Measurements from ENCODE around the gene ST6GALNAC6.

Gene ST6GALNAC6

DNA sequence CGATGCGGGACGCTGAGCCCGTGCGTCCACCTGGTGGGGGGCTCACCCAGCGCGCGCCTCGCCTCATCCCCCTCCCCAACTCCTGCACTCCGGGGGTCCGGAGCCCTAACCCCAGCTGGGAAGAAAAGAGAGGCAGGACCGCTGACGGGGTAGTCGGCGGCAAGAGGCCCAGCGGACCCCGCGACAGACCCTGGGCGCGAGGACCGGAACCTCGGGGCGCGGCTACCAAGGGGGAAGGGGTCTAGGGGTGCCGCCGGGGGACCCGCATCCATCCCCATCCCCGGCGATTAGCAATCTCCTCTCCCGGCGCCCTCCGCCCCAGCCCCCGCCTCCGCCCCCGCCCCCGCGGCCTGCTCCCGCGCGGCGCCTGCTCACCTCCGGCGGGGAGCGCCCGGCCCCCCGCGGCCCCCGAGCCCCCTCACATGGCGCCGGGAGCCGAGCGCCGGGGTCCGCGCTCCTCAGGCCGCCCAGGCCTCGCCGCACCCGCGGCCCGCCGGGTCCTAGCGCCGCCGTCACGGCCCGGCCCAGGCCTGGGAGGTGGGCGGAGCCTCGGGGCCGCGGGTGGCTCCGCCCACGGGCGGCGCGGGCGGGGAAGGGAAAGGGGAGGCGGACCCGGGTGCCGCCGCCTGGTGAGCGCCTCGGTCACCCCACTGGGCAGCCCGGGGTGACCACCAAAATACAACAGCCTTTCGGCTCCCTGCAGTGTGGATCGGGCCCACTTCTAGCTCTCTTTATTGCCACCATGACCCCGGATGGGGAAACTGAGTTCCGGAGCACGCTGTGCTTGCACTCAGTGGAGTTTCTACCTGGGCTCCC lies at the start of gene ST6GALNAC6:
Gene ST6GALNAC6 (minus strand): TSS at position 476 of the 816 bp plus-strand sequence. CDS start 1,622 bp downstream, outside the sequence.
- H3K36me3 Mint-ChIP-seq (ENCODE audit: low read depth): peaks cover 51% of the 10 kb centered on the region
- no peaks in the 10 kb centered on the region for H3K27me3 Mint-ChIP-seq (ENCODE audit: low read depth)
- peaks cover 12% of the 10 kb centered on the region for H3K9me3 Mint-ChIP-seq
- peak; percentile 77 for DNase-seq (ENCODE audit: low spot score)
- peaks cover 23% of the 10 kb centered on the region for H3K4me1 Mint-ChIP-seq (ENCODE audit: low read depth)
- peak within 1 kb of the TSS; percentile 89 for H3K27ac Mint-ChIP-seq
- H3K4me3 Mint-ChIP-seq: peak within 1 kb of the TSS; percentile 90

DNA sequence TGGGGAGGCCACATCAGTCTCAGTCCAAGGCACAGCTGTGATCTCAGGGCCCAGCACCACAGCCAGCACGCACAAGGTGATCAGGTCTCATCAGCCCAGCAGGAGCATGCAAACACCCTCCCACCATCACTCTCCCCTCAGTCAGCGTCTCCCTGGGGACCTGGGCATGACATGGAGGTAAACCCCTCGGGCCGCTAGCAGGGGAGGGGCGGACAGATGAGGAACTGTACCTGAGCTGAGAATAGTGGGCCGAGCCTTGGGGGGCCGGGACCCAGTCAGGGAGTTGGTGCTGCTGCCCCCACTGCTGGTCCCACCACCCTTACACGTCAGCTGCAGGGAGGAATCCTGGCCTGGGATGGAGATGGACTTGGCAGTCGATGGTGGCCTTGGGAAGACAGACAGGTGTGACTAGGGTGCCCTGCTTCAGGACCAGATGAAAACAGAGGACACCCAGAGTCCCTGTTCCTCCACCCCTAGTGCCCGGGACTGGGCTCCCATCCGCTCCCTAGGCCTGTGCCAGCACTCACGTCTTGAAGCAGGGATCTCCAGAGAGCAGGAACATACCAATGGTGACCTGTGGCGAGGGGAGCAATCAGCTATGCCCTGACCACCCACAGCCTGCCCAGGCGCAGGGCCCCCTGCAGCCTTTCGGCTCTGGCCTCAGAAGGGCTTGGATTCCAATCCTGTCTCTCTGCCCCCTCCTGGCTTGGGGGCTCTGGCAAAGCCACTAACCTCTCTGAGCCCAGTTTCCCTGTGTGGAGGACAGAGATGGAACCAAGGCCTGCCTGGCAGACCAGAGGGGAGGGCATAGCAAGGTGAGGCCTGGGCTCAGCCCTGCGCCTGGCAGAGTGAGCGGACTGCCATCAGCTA lies 48.7 kb upstream of the ST6GALNAC6 start:
- H3K27me3 Mint-ChIP-seq (ENCODE audit: low read depth): no peaks in the 10 kb centered on the region
- no peaks in the 10 kb centered on the region for H3K9me3 Mint-ChIP-seq
- H3K27ac Mint-ChIP-seq: peak overlapping the region; percentile 26
- DNase-seq (ENCODE audit: low spot score): no peak
- H3K36me3 Mint-ChIP-seq (ENCODE audit: low read depth): peaks cover 53% of the 10 kb centered on the region
- H3K4me3 Mint-ChIP-seq: no peak overlapping the region
- peaks cover 34% of the 10 kb centered on the region for H3K4me1 Mint-ChIP-seq (ENCODE audit: low read depth)

DNA sequence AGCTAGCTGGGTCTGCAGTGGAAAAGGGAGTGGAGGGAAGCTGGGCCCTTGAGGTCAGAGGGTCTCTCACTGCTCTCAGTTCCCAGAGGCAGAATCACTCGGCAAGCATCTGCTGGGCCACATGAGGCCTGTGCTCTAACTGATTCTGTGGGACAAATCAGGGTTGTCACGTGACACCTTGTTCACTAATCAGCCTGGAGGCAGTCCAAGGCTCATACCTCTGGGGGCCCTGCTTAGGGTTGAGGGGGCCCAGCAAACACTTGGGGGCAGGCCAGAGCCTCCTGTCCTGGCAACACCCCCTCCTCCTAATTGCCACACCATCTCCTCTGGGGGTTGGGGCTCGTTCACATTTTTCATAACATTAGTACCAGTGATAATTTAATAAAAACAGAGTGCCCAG lies 47.3 kb upstream of the ST6GALNAC6 start:
- Mint-ChIP-seq H3K4me1 (ENCODE audit: low read depth) (peaks cover 33% of the 10 kb centered on the region), H3K27ac (no peak overlapping the region), H3K27me3 (ENCODE audit: low read depth) (no peaks in the 10 kb centered on the region), H3K36me3 (ENCODE audit: low read depth) (peaks cover 64% of the 10 kb centered on the region), H3K4me3 (no peak overlapping the region), H3K9me3 (no peaks in the 10 kb centered on the region)
- DNase-seq (ENCODE audit: low spot score): no peak

DNA sequence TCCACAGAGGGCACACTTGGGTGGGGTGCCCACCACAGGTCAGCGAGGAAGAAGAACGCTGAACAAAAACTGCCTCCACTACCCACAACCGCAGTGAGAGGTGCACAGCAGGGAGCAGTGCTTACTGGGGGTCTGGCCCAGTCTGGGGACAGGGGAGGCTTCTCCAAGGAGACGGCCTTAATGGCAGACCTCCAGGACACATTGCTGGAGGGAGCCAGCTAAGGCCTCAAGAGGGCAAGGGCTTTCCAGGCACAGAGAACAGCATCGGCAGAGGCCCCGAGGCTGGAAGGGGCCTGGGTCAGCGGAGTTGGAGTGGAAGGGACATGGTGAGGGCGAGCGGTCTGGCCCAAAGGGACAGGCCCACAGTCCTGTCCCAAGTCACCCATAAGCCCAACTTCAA lies 46.5 kb upstream of the ST6GALNAC6 start:
- no peak for DNase-seq (ENCODE audit: low spot score)
- Mint-ChIP-seq H3K4me3 (no peak overlapping the region), H3K9me3 (no peaks in the 10 kb centered on the region), H3K36me3 (ENCODE audit: low read depth) (peaks cover 68% of the 10 kb centered on the region), H3K4me1 (ENCODE audit: low read depth) (peaks cover 29% of the 10 kb centered on the region), H3K27ac (no peak overlapping the region), H3K27me3 (ENCODE audit: low read depth) (no peaks in the 10 kb centered on the region)

DNA sequence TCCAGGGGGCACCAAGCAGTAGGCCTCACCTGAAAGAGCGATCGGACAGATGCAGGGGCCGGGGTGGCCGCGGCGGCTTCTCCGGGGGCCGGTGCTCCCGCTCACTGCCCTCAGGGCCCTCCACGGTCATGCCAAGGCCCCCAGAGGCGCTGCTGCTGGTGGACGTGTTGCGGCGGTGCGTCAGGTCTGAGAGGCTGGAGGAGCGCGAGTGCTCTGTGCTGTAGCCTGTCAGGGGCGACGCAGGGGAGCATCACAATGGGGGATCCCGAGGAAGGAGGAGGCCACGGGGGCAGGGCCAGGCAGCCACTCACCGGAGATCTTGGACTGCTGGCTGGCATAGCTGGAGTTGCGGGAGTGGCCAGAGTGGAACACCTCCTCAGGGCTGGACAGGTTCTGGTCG lies 45.9 kb upstream of the ST6GALNAC6 start:
- Mint-ChIP-seq H3K27me3 (ENCODE audit: low read depth) (no peaks in the 10 kb centered on the region), H3K36me3 (ENCODE audit: low read depth) (peaks cover 72% of the 10 kb centered on the region), H3K4me3 (no peak overlapping the region), H3K9me3 (no peaks in the 10 kb centered on the region), H3K27ac (no peak overlapping the region), H3K4me1 (ENCODE audit: low read depth) (peaks cover 27% of the 10 kb centered on the region)
- no peak for DNase-seq (ENCODE audit: low spot score)

- Mint-ChIP-seq H3K4me1 (ENCODE audit: low read depth) (peaks cover 23% of the 10 kb centered on the region), H3K27me3 (ENCODE audit: low read depth) (no peaks in the 10 kb centered on the region), H3K4me3 (no peak overlapping the region), H3K36me3 (ENCODE audit: low read depth) (peaks cover 74% of the 10 kb centered on the region), H3K9me3 (no peaks in the 10 kb centered on the region), H3K27ac (peak overlapping the region; percentile 21)
- DNase-seq (ENCODE audit: low spot score): no peak
Observed at GRCh38 chr9:127944586-127945218, 45.3 kb upstream of the ST6GALNAC6 start.

DNA sequence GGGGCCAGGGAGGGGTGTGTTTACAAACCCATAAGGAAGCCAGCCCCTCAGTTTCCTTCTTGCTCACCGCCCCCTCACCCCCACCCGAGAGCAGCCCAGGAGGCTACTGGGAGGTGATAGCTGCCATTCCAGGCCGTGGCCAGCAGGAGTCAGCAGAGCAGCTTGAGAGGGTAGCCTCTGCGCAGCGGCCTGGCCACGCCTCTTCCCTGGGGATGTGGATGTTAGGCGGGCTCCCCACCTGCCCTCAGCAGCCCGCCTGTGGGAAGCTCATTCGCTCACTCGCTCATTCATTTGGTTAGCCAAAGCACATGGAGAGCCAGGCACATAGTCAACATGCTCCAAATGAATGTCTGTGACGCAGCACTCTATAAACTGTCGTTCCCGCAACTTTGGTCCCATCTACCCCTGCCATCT lies 44.3 kb upstream of the ST6GALNAC6 start:
- peak overlapping the region; percentile 62 for H3K27ac Mint-ChIP-seq
- DNase-seq (ENCODE audit: low spot score): peak; percentile 71
- no peak overlapping the region for H3K4me3 Mint-ChIP-seq
- no peaks in the 10 kb centered on the region for H3K27me3 Mint-ChIP-seq (ENCODE audit: low read depth)
- peaks cover 75% of the 10 kb centered on the region for H3K36me3 Mint-ChIP-seq (ENCODE audit: low read depth)
- H3K9me3 Mint-ChIP-seq: no peaks in the 10 kb centered on the region
- H3K4me1 Mint-ChIP-seq (ENCODE audit: low read depth): peaks cover 20% of the 10 kb centered on the region

- no peaks in the 10 kb centered on the region for H3K27me3 Mint-ChIP-seq (ENCODE audit: low read depth)
- H3K4me1 Mint-ChIP-seq (ENCODE audit: low read depth): peaks cover 21% of the 10 kb centered on the region
- H3K4me3 Mint-ChIP-seq: no peak overlapping the region
- H3K27ac Mint-ChIP-seq: peak overlapping the region; percentile 66
- DNase-seq (ENCODE audit: low spot score): no peak
- H3K36me3 Mint-ChIP-seq (ENCODE audit: low read depth): peaks cover 75% of the 10 kb centered on the region
- H3K9me3 Mint-ChIP-seq: no peaks in the 10 kb centered on the region
Observed at GRCh38 chr9:127943011-127943662, 43.7 kb upstream of the ST6GALNAC6 start.

DNA sequence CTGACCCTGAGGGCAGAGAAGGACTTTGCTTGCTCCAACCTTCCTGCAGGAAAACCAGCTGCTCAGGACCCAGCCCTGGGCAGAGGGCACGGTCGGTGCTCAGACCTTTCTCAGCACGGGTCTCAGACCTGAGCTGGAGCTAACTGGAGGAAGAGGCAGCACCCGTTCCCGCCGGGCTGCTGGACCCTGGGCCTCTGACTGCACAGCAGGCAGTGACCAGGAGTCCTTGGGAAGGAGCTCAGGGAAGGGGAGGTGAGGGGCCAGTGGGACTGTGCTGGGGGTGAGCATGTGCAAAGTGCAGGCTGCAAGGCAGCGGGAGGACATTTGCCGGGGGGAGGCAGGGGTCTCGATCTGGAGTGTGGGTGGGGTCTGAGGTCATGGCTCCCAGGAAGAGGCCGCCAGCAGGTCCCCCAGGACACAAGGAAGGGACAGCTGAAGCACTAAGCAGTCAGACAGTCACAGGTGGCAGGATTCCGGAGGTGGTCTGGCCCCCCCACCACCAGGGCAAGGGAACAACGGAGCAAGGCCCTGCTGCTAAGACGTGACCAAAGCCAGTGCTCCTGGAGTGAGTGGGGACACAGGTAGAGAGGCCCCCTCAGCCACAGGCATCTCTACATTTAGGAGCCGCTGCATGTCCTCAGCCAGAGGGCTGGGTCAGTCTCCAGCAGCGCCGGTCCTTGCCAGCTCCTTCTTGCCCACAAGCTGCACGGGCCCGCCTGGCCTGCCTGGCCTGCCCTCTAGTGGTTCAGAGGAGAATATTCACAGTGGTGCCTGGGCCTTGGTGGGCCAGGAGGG lies 43.0 kb upstream of the ST6GALNAC6 start:
- DNase-seq (ENCODE audit: low spot score): no peak
- no peak overlapping the region for H3K4me3 Mint-ChIP-seq
- peak overlapping the region; percentile 66 for H3K27ac Mint-ChIP-seq

GRCh38 chr9:127941961-127942215 lies 42.5 kb upstream of the ST6GALNAC6 start:
- Mint-ChIP-seq H3K4me3 (no peak overlapping the region), H3K27ac (peak overlapping the region; percentile 55), H3K36me3 (ENCODE audit: low read depth) (peaks cover 74% of the 10 kb centered on the region), H3K4me1 (ENCODE audit: low read depth) (peaks cover 27% of the 10 kb centered on the region), H3K27me3 (ENCODE audit: low read depth) (peaks cover 4% of the 10 kb centered on the region), H3K9me3 (no peaks in the 10 kb centered on the region)
- DNase-seq (ENCODE audit: low spot score): no peak

More for the DNA sequence above, 43.0 kb upstream of the ST6GALNAC6 start:
- H3K4me1 Mint-ChIP-seq (ENCODE audit: low read depth): peaks cover 23% of the 10 kb centered on the region
- no peaks in the 10 kb centered on the region for H3K9me3 Mint-ChIP-seq
- peaks cover 4% of the 10 kb centered on the region for H3K27me3 Mint-ChIP-seq (ENCODE audit: low read depth)
- H3K36me3 Mint-ChIP-seq (ENCODE audit: low read depth): peaks cover 73% of the 10 kb centered on the region

DNA sequence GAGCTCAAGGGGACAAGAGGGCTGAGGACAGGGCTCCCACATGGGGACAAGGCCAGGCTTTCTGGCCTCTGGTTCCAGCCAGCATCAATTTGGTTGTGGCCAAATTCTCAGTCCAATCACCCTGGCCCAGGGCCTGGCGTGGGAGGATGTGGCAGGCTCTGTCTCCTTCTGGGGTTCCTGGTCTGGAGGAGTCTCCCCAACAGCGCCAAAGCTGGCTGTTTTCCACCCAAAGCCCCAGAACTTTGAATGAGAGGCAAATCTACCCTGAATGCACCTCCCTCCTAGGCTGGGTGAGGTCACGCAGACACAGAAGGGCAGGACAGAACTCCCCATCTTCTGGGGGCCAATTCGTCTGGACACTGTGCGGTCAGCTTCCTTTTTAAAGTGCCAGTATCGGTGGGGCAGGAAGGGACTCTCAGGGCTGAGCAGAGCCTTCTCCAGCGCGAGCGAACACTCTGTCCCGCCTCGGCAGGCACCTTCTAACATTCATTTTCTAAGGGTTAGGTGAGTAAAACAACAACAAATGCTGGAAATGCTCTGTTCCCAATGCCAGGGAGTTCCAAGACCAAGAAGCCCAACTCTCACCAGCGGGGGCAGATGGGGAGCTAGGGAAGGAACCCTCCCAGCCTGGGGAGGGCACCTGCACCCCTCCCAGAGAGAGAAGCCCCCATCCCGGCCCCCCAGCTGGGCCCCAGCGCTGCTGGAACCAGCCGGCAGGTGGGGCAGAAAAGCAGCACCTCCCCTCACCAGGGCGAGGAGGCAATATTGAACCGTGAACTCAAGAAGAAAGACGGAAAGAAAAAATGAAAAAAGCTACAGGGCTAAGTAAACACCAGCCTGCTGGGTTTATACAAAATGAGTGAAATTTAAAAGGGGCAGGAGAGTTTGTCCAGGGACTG lies 41.9 kb upstream of the ST6GALNAC6 start:
- Mint-ChIP-seq H3K4me1 (ENCODE audit: low read depth) (peaks cover 33% of the 10 kb centered on the region), H3K36me3 (ENCODE audit: low read depth) (peaks cover 76% of the 10 kb centered on the region), H3K4me3 (no peak overlapping the region), H3K27ac (peak overlapping the region; percentile 55), H3K9me3 (no peaks in the 10 kb centered on the region), H3K27me3 (ENCODE audit: low read depth) (peaks cover 4% of the 10 kb centered on the region)
- no peak for DNase-seq (ENCODE audit: low spot score)

GRCh38 chr9:127940593-127940992 lies 41.2 kb upstream of the ST6GALNAC6 start:
- peak overlapping the region; percentile 16 for H3K27ac Mint-ChIP-seq
- peaks cover 81% of the 10 kb centered on the region for H3K36me3 Mint-ChIP-seq (ENCODE audit: low read depth)
- H3K4me3 Mint-ChIP-seq: no peak overlapping the region

More at GRCh38 chr9:127940593-127940992, 41.2 kb upstream of the ST6GALNAC6 start:
- Mint-ChIP-seq H3K27me3 (ENCODE audit: low read depth) (peaks cover 4% of the 10 kb centered on the region), H3K4me1 (ENCODE audit: low read depth) (peaks cover 40% of the 10 kb centered on the region), H3K9me3 (no peaks in the 10 kb centered on the region)
- DNase-seq (ENCODE audit: low spot score): no peak
